H1 (cell line): ENCODE measurements around the gene TAL2. TPM values are rescaled to one million over a fixed set of nuclear protein-coding genes. Genes with fewer than 3 reads are reported as not detected.

Source experiments
- CTCF ChIA-PET: fragments of 300-600 bp; sonication (Branson Sonifier 250); formaldehyde crosslinking; loops from one replicate; lab custom pipeline; 2021; ENCODE audit not compliant: partially characterized antibody; lab: Charles Lee
- POLR2A ChIA-PET: fragments of 300-600 bp; sonication (Branson Sonifier 250); formaldehyde crosslinking; loops from one replicate; lab custom pipeline; 2021; ENCODE audit warnings: inconsistent platforms; ENCODE audit not compliant: partially characterized antibody; lab: Charles Lee
- DNase-seq, 2 experiments: peaks; one replicate each; pipeline versions ENCODE4 v3.0.0 to v3.0.0-alpha.2; 2010 to 2022; ENCODE audit warnings: low spot score in 2 of 2, low read depth in 1 of 2, mixed read lengths in 1 of 2
- FAIRE-seq: peaks from 2 replicates; lab custom pipeline; 2011; peaks lifted over from hg19 to GRCh38; lab: Jason Lieb, UNC
- H2AFZ ChIP-seq: 2 replicates; pipeline ENCODE4 v1.8.1; 2012; ENCODE audit warnings: low read length, inconsistent platforms
- H2AK5ac ChIP-seq: 2 replicates; pipeline ENCODE4 v1.6.1; 2013; ENCODE audit warnings: low read depth, low read length
- H2BK120ac ChIP-seq: replicated peaks from 2 replicates; pipeline ENCODE3; 2013; ENCODE audit warnings: low read depth, low read length, inconsistent platforms
- H2BK12ac ChIP-seq: 2 replicates; pipeline ENCODE4 v1.6.1; 2013; ENCODE audit warnings: low read depth, low read length
- H2BK15ac ChIP-seq: 2 replicates; pipeline ENCODE4 v1.6.1; 2013; ENCODE audit warnings: low read length
- H2BK20ac ChIP-seq: 2 replicates; pipeline ENCODE4 v1.6.1; 2013; ENCODE audit warnings: low read length
- H2BK5ac ChIP-seq: 2 replicates; pipeline ENCODE4 v1.6.1; 2013; ENCODE audit warnings: low read depth, low read length
- H3K14ac ChIP-seq: 2 replicates; pipeline ENCODE4 v1.6.1; 2013; ENCODE audit warnings: inconsistent platforms; ENCODE audit not compliant: insufficient read length
- H3K18ac ChIP-seq: 2 replicates; pipeline ENCODE4 v1.6.1; 2013; ENCODE audit warnings: low read length; ENCODE audit errors: extremely low read depth
- H3K23ac ChIP-seq: 2 replicates; pipeline ENCODE4 v1.6.1; 2013; ENCODE audit warnings: inconsistent platforms; ENCODE audit not compliant: insufficient read length
- H3K23me2 ChIP-seq: 2 replicates; pipeline ENCODE4 v1.6.1; 2013; ENCODE audit warnings: low read depth, low read length
- H3K27ac ChIP-seq: 2 replicates; pipeline ENCODE4 v1.6.1; 2011; ENCODE audit warnings: low read depth, low read length, inconsistent platforms
- H3K27me3 ChIP-seq, 4 experiments: replicated peaks in 1 of 4; 1 replicate in 1 of 4; 2 replicates in 3 of 4; pipeline versions ENCODE4 v1.6.1 to v1.8.1; 2011 to 2013; ENCODE audit warnings: low read length in 3 of 4, mild to moderate bottlenecking in 3 of 4, inconsistent platforms in 2 of 4, mixed read lengths in 2 of 4, moderate library complexity in 1 of 4; ENCODE audit not compliant: control insufficient read depth in 3 of 4, insufficient read depth in 3 of 4; ENCODE audit errors: extremely low read depth in 1 of 4
- H3K36me3 ChIP-seq, 4 experiments: 2 replicates each; pipeline versions ENCODE4 v1.6.1 to v1.8.1; 2011 to 2013; ENCODE audit warnings: mild to moderate bottlenecking in 4 of 4, low read length in 3 of 4, moderate library complexity in 2 of 4, control low read depth in 1 of 4, inconsistent platforms in 1 of 4; ENCODE audit not compliant: insufficient read depth in 4 of 4, control insufficient read depth in 2 of 4
- H3K4ac ChIP-seq: replicated peaks from 2 replicates; pipeline ENCODE3; 2013; ENCODE audit warnings: low read length, low read depth, mixed read lengths, inconsistent platforms; ENCODE audit not compliant: insufficient read length
- H3K4me1 ChIP-seq, 4 experiments: replicated peaks in 1 of 4; 1 replicate in 1 of 4; 2 replicates in 3 of 4; pipeline versions ENCODE4 v1.6.1 to v1.8.1; 2011 to 2013; ENCODE audit warnings: low read length in 3 of 4, inconsistent platforms in 2 of 4, mixed read lengths in 1 of 4; ENCODE audit not compliant: insufficient read depth in 4 of 4, control insufficient read depth in 3 of 4
- H3K4me2 ChIP-seq, 2 experiments: 2 replicates each; pipeline versions ENCODE4 v1.6.1 to v1.8.1; 2011 to 2013; ENCODE audit warnings: low read depth in 2 of 2, low read length in 2 of 2, control low read depth in 1 of 2, inconsistent platforms in 1 of 2, mild to moderate bottlenecking in 1 of 2; ENCODE audit not compliant: insufficient read depth in 1 of 2
- H3K4me3 ChIP-seq, 4 experiments: fragments of 200-600, 300-600 bp in 1 of 4; sonication (generic), shearing (Covaris generic), sonication (Bioruptor Twin) in 1 of 4; 2 replicates each; pipeline versions ENCODE4 v1.5.1 to v1.8.1; 2011 to 2016; ENCODE audit warnings: low read length in 4 of 4, low read depth in 3 of 4, control low read depth in 2 of 4, inconsistent platforms in 2 of 4, mild to moderate bottlenecking in 2 of 4, mixed read lengths in 1 of 4, moderate library complexity in 1 of 4; ENCODE audit not compliant: insufficient read depth in 2 of 4; ENCODE audit errors: extremely low read depth in 1 of 4
- H3K56ac ChIP-seq: replicated peaks from 2 replicates; pipeline ENCODE3; 2013; ENCODE audit warnings: low read depth, mild to moderate bottlenecking, mixed read lengths, low read length, inconsistent platforms; ENCODE audit not compliant: insufficient read length
- H3K79me1 ChIP-seq: 2 replicates; pipeline ENCODE4 v1.6.1; 2013; ENCODE audit warnings: low read depth, low read length, control low read depth
- H3K79me2 ChIP-seq, 2 experiments: 2 replicates each; pipeline versions ENCODE4 v1.6.1 to v1.8.1; 2012 to 2013; ENCODE audit warnings: low read length in 2 of 2, mild to moderate bottlenecking in 2 of 2, inconsistent platforms in 1 of 2; ENCODE audit not compliant: insufficient read depth in 2 of 2, control insufficient read depth in 1 of 2
- H3K9ac ChIP-seq, 4 experiments: replicated peaks in 1 of 4; 1 replicate in 1 of 4; 2 replicates in 3 of 4; pipeline versions ENCODE4 v1.6.1 to v1.8.1; 2011 to 2013; ENCODE audit warnings: low read depth in 3 of 4, low read length in 3 of 4, control low read depth in 2 of 4, mild to moderate bottlenecking in 2 of 4, moderate library complexity in 2 of 4, inconsistent platforms in 1 of 4; ENCODE audit errors: extremely low read depth in 1 of 4
- H3K9me3 ChIP-seq, 2 experiments: 2 replicates each; pipeline versions ENCODE4 v1.6.1 to v1.8.1; 2012 to 2013; ENCODE audit warnings: mild to moderate bottlenecking in 2 of 2, moderate library complexity in 2 of 2, control low read depth in 1 of 2, inconsistent platforms in 1 of 2, low read depth in 1 of 2, low read length in 1 of 2, mixed read lengths in 1 of 2; ENCODE audit not compliant: insufficient read depth in 2 of 2
- H4K20me1 ChIP-seq, 2 experiments: replicated peaks in 1 of 2; 2 replicates each; pipeline versions ENCODE3 to v1.8.1; 2011 to 2013; ENCODE audit warnings: inconsistent platforms in 2 of 2, low read length in 2 of 2, mild to moderate bottlenecking in 1 of 2; ENCODE audit not compliant: insufficient read depth in 2 of 2, control insufficient read depth in 1 of 2
- H4K5ac ChIP-seq: 2 replicates; pipeline ENCODE4 v1.6.1; 2013; ENCODE audit warnings: low read length, low read depth, mixed read lengths, inconsistent platforms; ENCODE audit not compliant: insufficient read length
- H4K8ac ChIP-seq: 2 replicates; pipeline ENCODE4 v1.8.0; 2013; ENCODE audit warnings: mild to moderate bottlenecking, moderate library complexity, low read length, inconsistent platforms; ENCODE audit not compliant: insufficient read depth; ENCODE audit errors: extremely low read depth
- H4K91ac ChIP-seq: replicated peaks from 2 replicates; pipeline ENCODE3; 2013; ENCODE audit warnings: low read length, mixed read lengths, inconsistent platforms; ENCODE audit not compliant: insufficient read length
- BACH1 ChIP-seq: IDR thresholded peaks from 2 replicates; pipeline ENCODE4 v1.6.1; 2012; ENCODE audit warnings: low read length, improper control_type of control experiment
- EGR1 ChIP-seq: IDR thresholded peaks from 2 replicates; pipeline ENCODE4 v1.6.1; 2011; ENCODE audit warnings: low read depth, low read length, borderline replicate concordance
- POLR2A ChIP-seq, 2 experiments: IDR thresholded peaks; 1 replicate in 1 of 2; 2 replicates in 1 of 2; pipeline ENCODE4 v1.6.1; 2011; ENCODE audit warnings: low read depth in 2 of 2, low read length in 2 of 2, mild to moderate bottlenecking in 2 of 2; ENCODE audit errors: control extremely low read depth in 1 of 2
- RBBP5 ChIP-seq: IDR thresholded peaks from 2 replicates; pipeline ENCODE4 v1.7.1; 2012; ENCODE audit warnings: low read depth, mild to moderate bottlenecking, inconsistent platforms, low read length, moderate library complexity, borderline replicate concordance
- RNF2 ChIP-seq: fragments of 200-900, 300-1000 bp; sonication (generic); IDR thresholded peaks from 2 replicates; pipeline ENCODE4 v1.7.1; 2016; ENCODE audit warnings: borderline replicate concordance, low read depth, mild to moderate bottlenecking, antibody characterized with exemption, low read length; ENCODE audit not compliant: poor library complexity, severe bottlenecking; ENCODE audit errors: missing control alignments
- SIN3A ChIP-seq, 2 experiments: IDR thresholded peaks in 1 of 2; conservative IDR thresholded peaks in 1 of 2; 2 replicates each; pipeline ENCODE4 v1.6.1; 2011 to 2012; ENCODE audit warnings: low read length in 2 of 2, improper control_type of control experiment in 1 of 2, low read depth in 1 of 2, mild to moderate bottlenecking in 1 of 2
- SIRT6 ChIP-seq: IDR thresholded peaks from one replicate; pipeline ENCODE4 v1.7.1; 2012; ENCODE audit warnings: low read length, inconsistent platforms
- WGBS, 2 experiments: shearing (Covaris generic) in 1 of 2; methylation state at CpG; one replicate each; pipeline versions ENCODE4 v1.1.6 to v1.1.7; 2013 to 2015; ENCODE audit warnings: low lambda C conversion rate in 2 of 2, mixed read lengths in 2 of 2, inconsistent platforms in 1 of 2, low coverage in 1 of 2, missing lambda C conversion rate in 1 of 2; ENCODE audit not compliant: insufficient replicate concordance in 2 of 2, insufficient coverage in 1 of 2, insufficient read length in 1 of 2; ENCODE audit errors: extremely low coverage in 1 of 2, missing lambda C conversion rate in 1 of 2; 5-methylcytosine and 5-hydroxymethylcytosine counted together
- polyA plus RNA-seq, 7 experiments: library from polyadenylated mRNA; depleted of rRNA in 3 of 7; stranded (reverse) in 5 of 7; unstranded in 2 of 7; fragments of >200 nt in 5 of 7; fragments of 200-250 nt in 2 of 7; gene quantifications; 1 replicate in 5 of 7; 2 replicates in 1 of 7; 4 replicates in 1 of 7; pipeline versions ENCODE4 v1.2.1 to v1.2.3, GENCODE V29; 2011 to 2013; ENCODE audit warnings: missing spikeins in 2 of 7, mixed read lengths in 2 of 7
- total RNA-seq: library from RNA; stranded (reverse); fragmentation: NEBNext Ultra II Directional; extraction: Animal tissue kit (Norgen Biotek cat#: 25700); gene quantifications from 2 replicates; pipeline ENCODE4 v1.2.1, GENCODE V29; 2021
- TF ChIP-seq, protein P1 (sequence below), 3 experiments: IDR thresholded peaks; 1 replicate in 2 of 3; 2 replicates in 1 of 3; pipeline versions ENCODE4 v1.5.1 to v1.6.1; 2011; ENCODE audit warnings: low read length in 3 of 3, mild to moderate bottlenecking in 3 of 3, inconsistent platforms in 2 of 3, low read depth in 1 of 3, moderate library complexity in 1 of 3; ENCODE audit not compliant: insufficient read depth in 1 of 3; ENCODE audit errors: control extremely low read depth in 1 of 3

TAL2 gene
- total and polyA plus RNA-seq, 2 of the 8 experiments (the other 6 are each of a cell fraction or from before 2014, with no cell fraction given): 0.65 to 0.82 TPM

DNA sequence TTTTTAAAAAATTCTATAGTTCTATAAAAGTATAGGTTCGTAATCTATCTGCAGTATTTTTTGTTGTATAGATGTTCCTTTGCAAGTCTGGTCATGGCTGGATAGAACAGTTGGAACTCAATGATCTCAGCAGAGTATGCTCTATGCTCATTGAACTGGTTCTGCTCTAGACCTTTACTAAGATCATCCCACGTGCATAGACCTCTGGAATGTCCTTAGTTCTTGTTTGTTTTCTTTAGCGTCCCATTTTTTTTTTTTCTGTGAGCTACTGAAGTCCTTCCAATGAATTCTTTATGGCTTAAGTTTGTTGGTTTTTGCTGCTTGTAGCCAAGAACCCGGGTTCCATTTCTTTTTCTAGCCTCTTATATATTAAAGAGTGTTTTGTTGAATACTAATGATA, 35.6 kb downstream of the TAL2 start:
- WGBS, 2 experiments: 90% methylated on average over 4 of the region's 4 CpGs; no CpG with 5 or more reads in 1 of the 2 experiments
- no peak for DNase-seq

More for the DNA sequence above, 35.6 kb downstream of the TAL2 start:
- H2BK15ac ChIP-seq: no peak overlapping the region
- no peak overlapping the region for H3K14ac ChIP-seq
- H4K20me1 ChIP-seq: peaks cover 0 to 5% of the 10 kb centered on the region in 2 experiments
- H3K79me2 ChIP-seq: peaks cover 0 to 7% of the 10 kb centered on the region in 2 experiments; a peak in 1 of 4 replicates
- peaks cover 9% of the 10 kb centered on the region for H3K23me2 ChIP-seq
- TF ChIP-seq SIRT6: no peak
- no peak for TF ChIP-seq SIN3A (conservative IDR thresholded peaks at IDR 0.05 in 1 of 2, IDR thresholded peaks at IDR 0.05 in 1 of 2; ENCODE audit: low read depth in 1 of 2, low read length in 2 of 2)
- TF ChIP-seq BACH1: no peak
- TF ChIP-seq RNF2: no peak
- TF ChIP-seq, protein P1, sequence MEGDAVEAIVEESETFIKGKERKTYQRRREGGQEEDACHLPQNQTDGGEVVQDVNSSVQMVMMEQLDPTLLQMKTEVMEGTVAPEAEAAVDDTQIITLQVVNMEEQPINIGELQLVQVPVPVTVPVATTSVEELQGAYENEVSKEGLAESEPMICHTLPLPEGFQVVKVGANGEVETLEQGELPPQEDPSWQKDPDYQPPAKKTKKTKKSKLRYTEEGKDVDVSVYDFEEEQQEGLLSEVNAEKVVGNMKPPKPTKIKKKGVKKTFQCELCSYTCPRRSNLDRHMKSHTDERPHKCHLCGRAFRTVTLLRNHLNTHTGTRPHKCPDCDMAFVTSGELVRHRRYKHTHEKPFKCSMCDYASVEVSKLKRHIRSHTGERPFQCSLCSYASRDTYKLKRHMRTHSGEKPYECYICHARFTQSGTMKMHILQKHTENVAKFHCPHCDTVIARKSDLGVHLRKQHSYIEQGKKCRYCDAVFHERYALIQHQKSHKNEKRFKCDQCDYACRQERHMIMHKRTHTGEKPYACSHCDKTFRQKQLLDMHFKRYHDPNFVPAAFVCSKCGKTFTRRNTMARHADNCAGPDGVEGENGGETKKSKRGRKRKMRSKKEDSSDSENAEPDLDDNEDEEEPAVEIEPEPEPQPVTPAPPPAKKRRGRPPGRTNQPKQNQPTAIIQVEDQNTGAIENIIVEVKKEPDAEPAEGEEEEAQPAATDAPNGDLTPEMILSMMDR (IDR thresholded peaks at IDR 0.05; ENCODE audit: control extremely low read depth in 1 of 3, insufficient read depth in 1 of 3, low read depth in 1 of 3, low read length in 3 of 3): no peak
- no peak for TF ChIP-seq POLR2A (IDR thresholded peaks at IDR 0.05; ENCODE audit: control extremely low read depth in 1 of 2, low read depth in 2 of 2, low read length in 2 of 2)
- no peak for TF ChIP-seq RBBP5
- TF ChIP-seq EGR1: no peak
- H3K79me1 ChIP-seq: no peaks in the 10 kb centered on the region
- H2AFZ ChIP-seq: no peak overlapping the region
- H3K4me1 ChIP-seq: peaks cover 2 to 5% (median 3%) of the 10 kb centered on the region in 4 experiments; a peak in 5 of 7 replicates
- H3K4me2 ChIP-seq: no peak overlapping the region
- FAIRE-seq: no peak
- H3K4ac ChIP-seq: no peak overlapping the region
- POLR2A ChIA-PET: no interaction called here
- H2BK5ac ChIP-seq: no peak overlapping the region
- no peak overlapping the region for H3K18ac ChIP-seq
- no peak overlapping the region for H2AK5ac ChIP-seq
- H2BK20ac ChIP-seq: no peak overlapping the region
- H3K9ac ChIP-seq: no peak overlapping the region
- no peak overlapping the region for H4K8ac ChIP-seq
- H2BK120ac ChIP-seq: no peak overlapping the region
- no peak overlapping the region for H2BK12ac ChIP-seq
- CTCF ChIA-PET: no interaction called here
- H3K56ac ChIP-seq: no peak overlapping the region
- peaks cover 4 to 25% (median 19%) of the 10 kb centered on the region in 4 experiments; a peak in 6 of 7 replicates for H3K27me3 ChIP-seq
- no peaks in the 10 kb centered on the region for H3K9me3 ChIP-seq
- no peak overlapping the region for H3K27ac ChIP-seq
- H3K4me3 ChIP-seq: no peak overlapping the region
- no peak overlapping the region for H3K23ac ChIP-seq
- H4K91ac ChIP-seq: no peak overlapping the region
- H4K5ac ChIP-seq: no peak overlapping the region
- H3K36me3 ChIP-seq: no peaks in the 10 kb centered on the region
